Adrenal gland (tissue), 12 donors: ENCODE data around the gene RAPGEF2. TPM values are rescaled to one million over a fixed set of nuclear protein-coding genes. Genes with fewer than 3 reads are reported as not detected.

Source experiments
- DNase-seq, 7 donors: peaks; one replicate each; pipeline ENCODE4 v3.0.0-alpha.2; 2019 to 2020
- H3K27ac ChIP-seq, 5 donors: fragments of 200-600 bp; sonication (generic) in 4 of 5; 1 replicate in 3 of 5; 2 replicates in 2 of 5; pipeline versions ENCODE4 v1.5.1 to v1.8.0; 2016 to 2020; ENCODE audit warnings: mild to moderate bottlenecking in 1 of 5
- H3K27me3 ChIP-seq: fragments of 200-600 bp; 2 replicates; pipeline ENCODE4 v1.8.0; 2021
- H3K36me3 ChIP-seq, 2 donors: fragments of 200-600 bp; replicated peaks in 1 of 2; 1 replicate in 1 of 2; 2 replicates in 1 of 2; pipeline versions ENCODE4 v1.5.1 to v1.8.0; 2018 to 2022
- H3K4me1 ChIP-seq, 2 donors: fragments of 200-600 bp; replicated peaks in 1 of 2; 1 replicate in 1 of 2; 2 replicates in 1 of 2; pipeline versions ENCODE4 v1.5.1 to v1.8.0; 2018 to 2021
- H3K4me3 ChIP-seq, 4 donors: fragments of 200-600 bp; sonication (generic) in 3 of 4; one replicate each; pipeline ENCODE4 v1.5.1; 2016 to 2018
- H3K9me3 ChIP-seq, 3 donors: fragments of 200-600 bp; sonication (generic) in 1 of 3; replicated peaks in 1 of 3; 1 replicate in 2 of 3; 2 replicates in 1 of 3; pipeline versions ENCODE4 v1.5.1 to v1.8.0; 2016 to 2021
- CTCF ChIP-seq, 6 experiments: fragments of 450-650 bp in 4 of 6; fragments of 200-600 bp in 2 of 6; sonication (generic) in 1 of 6; IDR thresholded peaks; 1 replicate in 5 of 6; 2 replicates in 1 of 6; pipeline versions ENCODE4 v1.5.1 to v1.8.0; 2016 to 2021; ENCODE audit warnings: antibody characterized with exemption in 6 of 6, mild to moderate bottlenecking in 2 of 6, moderate library complexity in 1 of 6
- POLR2A ChIP-seq, 2 donors: fragments of 450-650 bp; IDR thresholded peaks; one replicate each; pipeline ENCODE4 v1.6.1; 2017; ENCODE audit warnings: antibody characterized with exemption in 2 of 2, mild to moderate bottlenecking in 2 of 2, moderate library complexity in 1 of 2
- WGBS, 4 donors: extraction: QIAGEN DNeasy Blood & Tissue Kit in 2 of 4; methylation state at CpG; one replicate each; pipeline versions ENCODE4 v1.1.5 to v1.1.7; 2013 to 2017; 5-methylcytosine and 5-hydroxymethylcytosine counted together
- intact Hi-C, 2 donors: fragments of 100-400 bp; cut with DNase I; formaldehyde crosslinking; loops; one replicate each; pipeline versions ENCODE4 v1.14.1 to v1.15.0; 2022 to 2023
- polyA plus RNA-seq, 3 donors: library from polyadenylated mRNA; stranded (reverse); fragments of 200-250 nt in 2 of 3; fragments of 350-450 nt in 1 of 3; fragmentation: Illumina TruSeq in 1 of 3; extraction: RNeasy Lipid Tissue Mini Kit (QIAGEN cat#74804) in 1 of 3; gene quantifications; one replicate each; pipeline ENCODE4 v1.2.3, GENCODE V29; 2013 to 2014
- total RNA-seq, 9 donors: library from RNA; depleted of rRNA in 4 of 9; stranded (reverse); fragments of >200 nt in 4 of 9; fragments of 120-200 nt in 1 of 9; fragmentation: NEBNext Ultra II Directional in 1 of 9; extraction: Animal tissue kit (Norgen Biotek cat#: 25700) in 1 of 9; gene quantifications; one replicate each; pipeline versions ENCODE4 v1.1.0 to v1.2.4, GENCODE V29; 2013 to 2023
- donor health status: healthy with polysubstance abuse.
- donor health status: Bipolar disorder and iron deficiency.
- donor health status: DM: yes; HTN: yes; CAD: no.
- donor health status: DM: no; HTN: no; CAD: no.
- donor health status: DM: no; HTN: no; CAD: no.
- donor health status: DM: yes; HTN: yes; CAD: no.

RAPGEF2 gene
- total and polyA plus RNA-seq, 12 donors: 5.2 to 53.9 (median 25.3) TPM

GRCh38 chr4:159238631-159239030, 135.8 kb downstream of the RAPGEF2 start:
- Histone ChIP-seq H3K36me3 (no peaks in the 10 kb centered on the region), H3K9me3 (no peaks in the 10 kb centered on the region), H3K27ac (no peak overlapping the region), H3K4me1 (peaks cover 0 to 19% of the 10 kb centered on the region in 2 donors), H3K4me3 (no peak overlapping the region), H3K27me3 (no peaks in the 10 kb centered on the region)
- DNase-seq: no peak
- TF ChIP-seq CTCF (IDR thresholded peaks at IDR 0.05): no peak
- TF ChIP-seq POLR2A (IDR thresholded peaks at IDR 0.05): no peak
- intact Hi-C loops: no loop called here
- WGBS, 4 donors: 45 to 61% (median 57%) methylated on average over 2 of the region's 2 CpGs

- Histone ChIP-seq H3K9me3 (no peaks in the 10 kb centered on the region), H3K4me1 (peaks cover 0 to 19% of the 10 kb centered on the region in 2 donors), H3K36me3 (no peaks in the 10 kb centered on the region), H3K27ac (peak overlapping the region in 3 of 5 donors; percentile 23 to 52 (median 32)), H3K4me3 (no peak overlapping the region), H3K27me3 (no peaks in the 10 kb centered on the region)
- intact Hi-C loops: no loop called here
- DNase-seq: no peak
- TF ChIP-seq CTCF (IDR thresholded peaks at IDR 0.05) (no peak), POLR2A (IDR thresholded peaks at IDR 0.05) (no peak)
- 85 to 93% (median 88%) methylated on average over 2 of the region's 2 CpGs for WGBS, 4 donors
Observed at GRCh38 chr4:159239629-159240028, 136.8 kb downstream of the RAPGEF2 start.

GRCh38 chr4:159240046-159240445, 137.2 kb downstream of the RAPGEF2 start:
- TF ChIP-seq POLR2A (IDR thresholded peaks at IDR 0.05) (no peak), CTCF (IDR thresholded peaks at IDR 0.05) (no peak)
- peak overlapping the region in 3 of 5 donors; percentile 32 to 57 (median 52) for H3K27ac ChIP-seq
- no peak for DNase-seq
- H3K27me3 ChIP-seq: no peaks in the 10 kb centered on the region
- no peaks in the 10 kb centered on the region for H3K36me3 ChIP-seq
- no peaks in the 10 kb centered on the region for H3K9me3 ChIP-seq
- intact Hi-C loops: no loop called here
- peaks cover 0 to 19% of the 10 kb centered on the region in 2 donors for H3K4me1 ChIP-seq
- 87 to 97% (median 90%) methylated on average over 3 to 4 of the region's 4 CpGs for WGBS, 4 donors
- peak overlapping the region in 1 of 4 donors; percentile 1 for H3K4me3 ChIP-seq

GRCh38 chr4:159240687-159241086, 137.8 kb downstream of the RAPGEF2 start:
- 52 to 73% (median 60%) methylated on average over 3 of the region's 3 CpGs for WGBS, 4 donors
- peaks cover 0 to 19% of the 10 kb centered on the region in 2 donors for H3K4me1 ChIP-seq
- TF ChIP-seq POLR2A (IDR thresholded peaks at IDR 0.05) (no peak), CTCF (IDR thresholded peaks at IDR 0.05) (no peak)

More at GRCh38 chr4:159240687-159241086, 137.8 kb downstream of the RAPGEF2 start:
- no peak for DNase-seq
- Histone ChIP-seq H3K4me3 (peak overlapping the region in 1 of 4 donors; percentile 1), H3K36me3 (no peaks in the 10 kb centered on the region), H3K27ac (peak overlapping the region in 2 of 5 donors; percentile 32 to 52), H3K27me3 (no peaks in the 10 kb centered on the region), H3K9me3 (no peaks in the 10 kb centered on the region)
- intact Hi-C loops: no loop called here
